Stimulated activated CD8-positive, alpha-beta memory T cell treated with anti-CD3 and anti-CD28 coated beads, Interleukin-7, amount 100 ng/mL, for 4 hours (primary cell): Measurements from ENCODE around the gene CCL28.
A peak's percentile ranks its signal among the peaks of the same experiment; 100 is the strongest.
"Not testable (repeated sequence)": the region's sequence is repeated elsewhere in the genome, so short reads cannot be mapped to it uniquely, and the experiment has no call there.

Source experiments
- DNase-seq, 2 donors: peaks; one replicate each; pipeline ENCODE4 v3.0.0-alpha.2; 2020; ENCODE audit warnings: low read depth in 2 of 2

CCL28 gene

DNA sequence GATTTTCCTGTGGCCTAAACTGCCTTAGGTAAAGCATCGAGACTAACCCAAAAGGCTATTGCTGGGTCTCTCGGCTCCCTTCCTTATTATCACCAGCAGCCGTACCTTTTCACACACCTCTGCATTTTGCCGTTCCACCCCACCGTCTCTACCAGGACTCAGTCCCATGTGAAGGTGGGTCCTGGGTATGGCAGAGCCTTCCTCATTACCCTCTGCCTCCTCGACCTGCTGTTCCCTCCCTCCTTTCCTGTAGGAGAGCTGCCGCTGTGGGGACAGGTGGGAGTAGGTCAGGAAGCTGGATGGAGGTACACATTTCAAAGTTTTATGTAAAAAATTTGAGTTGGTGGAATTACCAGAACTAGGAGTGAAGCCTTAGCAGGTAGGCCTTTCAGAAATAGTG lies 1.8 kb downstream of the CCL28 start:
- DNase-seq: no peak

DNA sequence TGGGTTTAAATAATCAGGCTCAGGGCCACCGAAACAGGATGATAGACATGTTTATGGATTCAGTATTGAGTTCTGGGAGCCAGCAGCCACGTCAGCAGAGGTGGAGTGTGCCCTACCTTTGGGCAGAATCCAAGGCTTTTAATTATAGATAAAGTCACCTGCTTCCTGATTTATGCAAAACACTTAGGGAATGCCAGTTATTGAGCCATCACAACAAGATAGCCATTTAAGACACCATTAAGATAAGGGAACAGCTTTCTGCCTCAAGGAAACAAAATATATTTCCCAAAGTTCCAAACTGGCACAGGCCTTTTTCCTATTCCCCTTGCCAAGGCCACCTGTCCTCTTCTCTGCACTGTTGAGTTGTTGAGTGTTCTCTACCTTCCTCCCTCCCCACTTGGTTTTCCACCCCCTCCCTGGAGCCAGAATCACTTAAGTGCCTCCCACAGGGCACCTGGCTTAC lies 2.4 kb downstream of the CCL28 start:
- DNase-seq: no peak

DNA sequence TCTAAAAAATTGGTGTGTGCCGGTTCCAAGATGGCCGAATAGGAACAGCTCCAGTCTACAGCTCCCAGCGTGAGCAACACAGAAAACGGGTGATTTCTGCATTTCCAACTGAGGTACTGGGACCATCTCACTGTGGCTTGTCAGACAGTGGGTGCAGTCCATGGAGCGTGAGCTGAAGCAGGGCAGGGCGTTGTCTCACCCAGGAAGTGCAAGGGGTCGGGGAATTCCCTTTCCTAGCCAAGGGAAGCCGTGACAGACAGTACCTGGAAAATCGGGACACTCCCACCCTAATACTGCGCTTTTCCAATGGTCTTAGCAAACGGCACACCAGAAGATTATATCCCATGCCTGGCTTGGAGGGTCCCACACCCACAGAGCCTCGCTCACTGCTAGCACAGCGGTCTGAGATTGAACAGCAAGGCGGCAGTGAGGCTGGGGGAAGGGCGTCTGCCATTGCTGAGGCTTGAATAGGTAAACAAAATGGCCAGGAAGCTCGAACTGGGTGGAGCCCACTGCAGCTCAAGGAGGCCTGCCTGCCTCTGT lies 9.6 kb downstream of the CCL28 start:
- not testable (repeated sequence) for DNase-seq

DNA sequence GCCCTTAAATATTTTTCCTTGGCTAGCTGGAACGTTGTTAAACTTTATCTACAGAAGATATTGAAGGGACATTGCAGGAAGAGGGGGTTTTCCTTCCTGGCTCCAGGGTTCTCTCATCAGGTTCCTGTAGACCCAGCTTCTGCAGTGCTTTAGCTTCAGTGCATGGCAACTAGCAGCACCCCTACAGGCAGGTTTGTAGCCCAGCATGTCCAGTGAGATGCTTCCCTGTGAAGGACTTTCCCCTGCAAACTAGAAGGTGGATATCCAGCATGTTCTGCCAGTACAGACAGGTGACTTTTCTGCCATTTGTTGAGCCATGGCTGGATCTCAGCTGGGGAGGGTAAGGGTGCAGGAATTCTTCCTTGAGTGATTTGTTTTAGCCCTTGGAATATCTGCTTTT lies 10.4 kb downstream of the CCL28 start:
- no peak for DNase-seq

DNA sequence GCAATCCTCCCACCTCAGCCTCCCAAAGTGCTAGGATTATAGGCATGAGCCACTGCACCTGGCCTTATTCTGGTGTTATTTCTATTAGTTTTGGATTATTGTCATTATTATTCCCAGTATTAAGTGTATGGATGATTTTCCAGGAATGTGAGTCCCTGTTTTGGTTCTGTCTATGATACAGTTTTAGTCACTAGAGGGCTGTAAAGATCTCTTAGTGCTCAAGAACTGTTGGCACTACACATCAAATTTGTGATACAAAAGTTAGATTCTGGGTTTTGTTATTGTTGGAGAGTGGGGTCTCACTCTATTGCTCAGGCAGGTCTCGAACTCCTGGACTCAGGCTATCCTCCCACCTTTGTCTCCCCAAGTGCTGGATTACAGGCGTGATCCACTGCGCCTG lies 12.1 kb downstream of the CCL28 start:
- DNase-seq: no peak

DNA sequence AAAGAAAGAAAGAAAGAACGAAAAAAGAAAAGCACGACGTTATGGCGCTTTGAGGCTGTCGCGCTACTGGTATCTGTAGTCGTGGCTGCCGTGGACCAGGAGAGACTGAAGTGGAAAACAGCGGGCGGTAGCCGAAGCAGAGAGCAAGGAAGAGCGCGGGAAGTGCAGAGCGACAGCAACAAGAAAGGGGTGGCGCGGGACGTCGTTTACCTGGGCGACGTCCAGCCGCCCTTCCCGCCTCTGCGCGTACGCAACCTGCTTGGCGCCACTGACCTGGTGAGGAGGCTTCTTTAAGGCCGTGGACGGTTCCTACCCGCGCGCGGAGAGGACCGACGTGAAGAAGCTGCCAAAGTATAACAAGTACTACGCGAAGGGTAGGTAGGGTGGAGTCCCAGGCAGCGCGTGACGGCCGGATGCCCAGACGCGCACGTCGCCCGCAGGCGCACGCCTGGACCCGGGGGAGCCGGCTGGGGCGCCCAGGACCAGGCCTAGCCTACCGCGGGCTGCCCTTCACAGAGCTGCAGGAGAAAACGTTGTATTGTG lies 15.4 kb downstream of the CCL28 start:
- DNase-seq: peak; percentile 19 to 57

DNA sequence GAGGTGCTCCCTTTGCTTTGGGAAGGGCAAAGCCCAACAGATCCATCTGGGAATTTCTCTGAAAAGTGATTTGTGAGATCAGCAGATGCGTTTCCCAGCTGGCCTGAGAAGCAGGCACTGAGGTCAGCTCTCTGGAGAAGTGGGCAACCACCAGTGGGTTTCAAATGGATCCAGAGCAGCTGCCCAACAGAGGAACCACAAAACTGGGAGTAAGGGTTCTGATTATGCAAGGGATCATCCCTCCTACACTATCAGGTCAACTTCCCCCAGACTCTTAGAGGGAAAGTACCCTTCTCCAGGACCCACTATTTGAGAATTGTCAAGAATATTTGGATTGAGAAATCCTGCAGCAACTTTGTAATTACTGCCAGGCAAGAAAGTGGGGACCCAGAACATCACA lies 21.7 kb downstream of the CCL28 start:
- DNase-seq: no peak

DNA sequence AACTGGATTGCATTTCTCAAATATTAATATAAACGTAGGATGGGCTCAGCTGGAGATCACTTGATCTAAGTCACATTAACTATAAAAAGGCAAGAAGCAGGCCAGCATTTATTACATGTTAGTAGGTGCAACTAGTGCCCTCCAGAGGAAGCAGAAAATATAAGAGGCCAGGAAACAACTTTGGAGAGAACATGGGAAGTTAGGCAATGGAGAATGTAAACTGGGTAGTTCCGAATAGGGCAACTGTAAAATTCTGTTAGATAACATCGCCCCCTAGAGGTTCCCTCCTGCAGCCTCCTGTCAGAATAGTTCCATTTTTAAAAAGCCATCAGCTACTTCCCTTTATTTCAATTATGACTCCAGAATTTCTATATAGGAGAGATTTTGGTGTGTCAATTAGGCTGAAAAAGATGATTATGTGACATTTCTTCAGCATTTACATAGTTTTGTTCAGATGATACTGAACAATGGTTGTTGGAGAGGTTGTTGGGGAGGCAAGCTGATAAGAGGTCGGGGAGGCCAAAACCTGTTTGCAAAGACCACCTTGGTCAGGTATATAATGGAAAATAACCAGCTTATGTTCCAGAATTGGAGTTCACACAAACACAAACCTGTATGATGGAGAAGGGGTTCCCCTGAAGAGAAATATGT lies 22.4 kb downstream of the CCL28 start:
- peak; percentile 7 to 15 for DNase-seq

DNA sequence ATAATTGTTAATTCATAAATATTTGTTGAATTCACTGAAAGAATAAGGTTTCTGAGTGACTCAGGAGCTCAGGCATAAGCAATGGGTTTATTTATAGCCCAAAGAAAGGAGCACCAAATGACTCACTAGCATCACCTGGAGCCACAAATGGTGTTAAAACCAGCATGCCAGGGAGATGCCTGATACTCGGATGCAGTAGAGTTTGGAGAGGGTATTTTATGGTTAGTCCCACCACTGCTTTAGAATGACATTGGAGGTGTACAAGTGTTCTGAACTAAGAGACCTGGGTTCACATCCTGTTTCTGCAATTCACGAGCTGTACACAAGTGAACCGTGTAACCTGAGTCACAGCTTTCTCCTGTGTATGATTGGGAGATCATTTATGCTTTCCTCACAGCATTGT lies 25.2 kb downstream of the CCL28 start:
- DNase-seq: no peak

DNA sequence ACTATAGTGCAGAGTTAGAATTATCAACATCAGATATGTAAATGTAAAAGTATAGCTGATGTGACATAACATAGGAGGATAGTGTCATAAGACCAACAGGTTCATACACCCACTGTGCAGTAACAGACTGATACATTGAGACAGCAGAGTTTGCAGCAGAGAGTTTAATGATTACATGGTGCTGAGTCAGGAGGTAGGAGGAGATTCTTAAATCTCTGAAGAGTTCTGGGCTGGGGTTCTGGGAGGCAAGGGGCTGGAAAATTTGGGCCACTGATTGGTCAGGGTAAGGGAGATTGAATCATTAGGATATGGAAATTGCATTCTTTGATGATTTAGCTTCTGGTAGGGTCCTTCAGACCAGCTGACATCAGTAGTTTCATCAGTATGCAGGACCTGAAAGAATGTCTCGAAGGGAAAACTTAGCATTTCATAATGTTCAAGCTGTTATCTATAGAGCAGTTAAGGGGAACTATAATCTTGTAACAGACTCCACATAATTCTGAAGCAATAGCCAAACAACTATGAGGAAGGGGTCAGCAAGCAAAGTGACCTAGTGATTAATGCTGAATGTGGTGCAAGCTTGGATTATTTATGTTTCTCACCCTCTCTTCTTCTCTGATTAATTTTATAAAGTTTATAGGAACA lies 35.6 kb downstream of the CCL28 start:
- DNase-seq: no peak

DNA sequence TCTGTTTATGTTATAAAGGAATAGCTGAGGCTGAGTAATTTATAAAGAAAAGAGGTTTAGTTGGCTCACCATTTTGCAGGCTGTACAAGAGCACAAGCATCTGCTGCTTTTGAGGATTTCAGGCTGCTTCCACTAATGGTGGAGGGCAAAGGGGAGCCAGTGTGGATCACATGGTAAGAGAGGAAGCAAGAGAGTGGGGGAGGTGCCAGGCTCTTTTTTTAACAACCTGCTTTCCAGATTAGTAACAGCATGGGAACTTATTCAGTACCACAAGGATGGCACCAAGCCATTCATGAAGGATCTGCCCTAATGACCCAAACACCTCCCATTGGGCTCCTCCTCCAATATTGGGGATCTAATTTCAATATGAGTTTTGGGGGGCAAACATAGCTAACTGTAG lies 40.4 kb downstream of the CCL28 start:
- no peak for DNase-seq

DNA sequence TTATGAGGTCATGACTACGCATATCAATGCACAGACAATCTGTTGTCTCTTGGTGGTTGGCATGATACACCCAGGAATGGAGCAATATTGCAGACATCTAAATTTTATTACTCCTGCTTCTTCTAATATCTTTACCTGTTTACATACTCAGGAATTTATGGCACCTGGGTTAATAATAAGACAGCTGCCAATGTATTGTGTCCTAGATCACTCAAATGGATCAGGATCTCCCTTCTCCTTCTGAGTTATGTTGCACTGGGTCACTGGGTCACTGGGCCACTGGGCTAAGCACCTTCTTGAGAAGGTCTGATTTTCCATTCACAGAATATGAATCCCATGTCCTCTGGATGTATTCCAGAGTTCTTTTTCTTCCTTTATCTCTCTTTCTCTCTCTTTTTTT lies 41.8 kb downstream of the CCL28 start:
- no peak for DNase-seq

DNA sequence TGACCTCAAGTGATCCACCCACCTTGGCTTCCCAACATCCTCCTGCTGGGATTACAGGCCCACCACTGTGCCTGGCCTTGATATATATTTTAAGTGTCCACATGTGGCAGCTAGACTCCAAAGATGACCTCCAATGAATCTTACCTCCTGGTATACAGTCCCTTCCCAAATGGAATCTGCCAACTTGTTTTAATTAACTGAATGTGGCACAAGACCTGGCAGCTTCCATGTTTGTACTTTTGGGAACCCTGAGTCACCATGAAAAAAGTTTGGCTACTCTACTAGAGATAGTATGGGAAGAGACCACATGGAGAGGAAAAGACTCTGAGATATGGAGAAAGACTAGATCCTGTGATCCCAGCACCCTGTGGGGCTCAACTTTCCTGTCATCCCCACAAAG lies 42.5 kb downstream of the CCL28 start:
- DNase-seq: no peak

DNA sequence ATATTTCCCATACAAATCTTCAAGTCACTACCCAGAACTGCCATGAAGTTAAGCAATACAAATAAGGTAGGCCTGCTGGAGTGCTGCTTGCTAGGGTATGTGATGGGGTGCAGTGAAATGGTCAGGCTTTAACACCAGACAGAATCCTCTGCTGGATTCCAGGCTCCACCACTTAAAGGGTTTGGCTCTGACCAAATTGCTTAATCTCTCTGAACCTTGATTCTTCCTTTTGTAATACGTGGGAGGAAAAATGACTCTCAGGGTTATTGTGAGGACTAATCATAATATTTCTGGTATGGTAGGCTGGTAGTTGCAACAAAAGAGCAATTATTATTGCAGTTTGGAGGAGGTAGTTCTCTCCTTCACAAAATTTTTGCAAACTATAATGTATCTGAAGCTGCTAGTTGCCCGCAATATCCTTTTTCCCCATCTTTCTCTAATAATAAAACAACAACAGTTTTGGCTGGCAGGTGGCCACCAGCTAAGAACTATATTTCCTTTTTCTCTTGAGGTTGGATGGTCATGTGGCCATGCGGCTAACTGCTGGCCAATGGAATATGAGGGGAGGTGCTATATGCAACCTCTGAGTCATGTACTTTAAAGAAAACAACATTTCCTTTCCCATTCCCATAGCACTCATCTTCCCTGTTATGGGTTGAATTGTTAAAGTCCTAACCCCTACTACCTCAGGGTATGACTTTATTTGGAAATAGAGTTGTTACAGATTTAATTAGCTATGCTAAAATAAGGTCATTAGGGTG lies 44.1 kb downstream of the CCL28 start:
- no peak for DNase-seq

DNA sequence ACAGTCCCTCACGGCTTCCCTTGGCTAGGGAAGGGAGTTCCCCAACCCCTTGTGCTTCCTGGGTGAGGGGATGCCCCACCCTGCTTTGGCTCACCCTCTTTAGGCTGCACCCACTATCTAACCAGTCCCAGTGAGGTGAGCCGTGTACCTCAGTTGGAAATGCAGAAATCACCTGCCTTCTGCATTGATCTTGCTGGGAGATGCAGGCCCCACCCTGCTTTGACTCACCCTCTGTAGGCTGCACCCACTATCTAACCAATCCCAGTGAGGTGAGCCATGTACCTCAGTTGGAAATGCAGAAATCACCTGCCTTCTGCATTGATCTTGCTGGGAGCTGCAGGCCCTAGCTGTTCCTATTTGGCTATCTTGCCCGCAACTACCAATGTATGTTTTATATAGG lies 44.7 kb downstream of the CCL28 start:
- no peak for DNase-seq

DNA sequence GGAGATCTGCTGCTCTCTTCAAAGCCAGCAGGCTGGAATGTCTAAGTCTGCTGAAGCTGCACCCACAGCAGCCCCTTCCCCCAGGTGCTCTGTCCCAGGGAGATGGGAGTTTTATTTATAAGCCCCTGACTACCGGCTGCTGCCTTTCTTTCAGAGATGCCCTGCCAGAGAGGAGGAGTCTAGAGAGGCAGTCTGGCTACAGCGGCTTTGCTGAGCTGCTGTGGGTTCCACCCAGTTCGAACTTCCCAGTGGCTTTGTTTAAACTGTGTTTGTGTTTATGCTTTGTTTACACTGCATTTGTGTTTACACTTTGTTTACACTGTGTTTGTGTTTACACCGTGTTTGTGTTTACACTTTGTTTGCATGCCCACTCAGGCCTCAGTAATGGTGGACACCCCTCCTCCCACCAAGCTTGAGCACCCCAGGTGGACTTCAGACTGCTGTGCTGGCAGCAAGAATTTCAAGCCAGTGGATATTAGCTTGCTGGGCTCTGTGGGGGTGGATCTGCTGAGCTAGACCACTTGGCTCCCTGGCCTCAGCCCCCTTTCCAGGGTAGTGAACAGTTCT lies 45.4 kb downstream of the CCL28 start:
- DNase-seq: not testable (repeated sequence)

DNA sequence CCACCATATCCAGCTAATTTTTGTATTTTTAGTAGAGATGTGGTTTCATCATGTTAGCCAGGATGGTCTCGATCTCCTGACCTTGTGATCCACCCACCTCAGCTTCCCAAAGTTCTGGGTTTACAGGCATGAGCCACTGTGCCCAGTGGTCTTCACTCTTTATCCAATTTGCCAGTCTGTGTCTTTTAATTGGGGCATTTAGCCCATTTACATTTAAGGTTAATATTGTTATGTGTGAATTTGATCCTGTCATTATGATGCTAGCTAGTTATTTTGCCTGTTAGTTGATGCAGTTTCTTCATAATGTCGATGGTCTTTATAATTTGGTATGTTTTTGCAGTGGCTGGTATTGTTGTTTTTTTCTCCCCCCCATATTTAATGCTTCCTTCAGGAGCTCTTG lies 47.0 kb downstream of the CCL28 start:
- DNase-seq: not testable (repeated sequence)

DNA sequence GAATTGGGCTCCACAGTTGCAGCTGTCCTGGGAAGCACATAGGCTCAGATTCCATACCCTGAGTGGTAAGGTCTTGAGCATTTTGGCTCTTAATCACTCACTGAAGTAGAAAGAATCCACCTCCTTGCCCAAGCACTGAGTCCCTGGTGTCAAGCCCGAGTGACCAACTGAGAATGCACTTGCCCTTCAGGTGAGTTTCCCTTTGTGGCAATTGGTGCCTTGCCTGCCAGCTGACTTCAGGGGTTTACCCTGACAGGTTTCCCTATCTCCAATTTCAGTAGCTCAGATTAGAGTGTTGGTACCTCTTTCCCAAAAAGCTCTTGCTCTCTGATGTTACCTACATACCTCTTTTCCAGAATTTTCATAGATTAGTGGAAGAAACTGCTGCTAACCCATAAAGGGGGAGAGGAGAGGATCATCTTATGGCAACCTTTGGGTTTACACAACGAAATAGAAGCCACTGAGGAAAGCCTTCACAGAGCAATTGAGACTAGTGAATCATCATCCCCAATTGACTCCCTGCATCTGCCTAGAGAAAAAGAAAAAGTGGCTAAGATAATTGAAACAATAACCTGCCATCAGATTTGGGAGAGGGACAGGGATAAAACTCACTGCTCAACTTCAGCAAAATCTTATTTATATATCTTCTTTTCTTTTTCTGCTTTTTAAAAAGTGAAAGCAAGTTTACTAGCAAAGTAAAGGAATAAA lies 48.6 kb downstream of the CCL28 start:
- DNase-seq: no peak

DNA sequence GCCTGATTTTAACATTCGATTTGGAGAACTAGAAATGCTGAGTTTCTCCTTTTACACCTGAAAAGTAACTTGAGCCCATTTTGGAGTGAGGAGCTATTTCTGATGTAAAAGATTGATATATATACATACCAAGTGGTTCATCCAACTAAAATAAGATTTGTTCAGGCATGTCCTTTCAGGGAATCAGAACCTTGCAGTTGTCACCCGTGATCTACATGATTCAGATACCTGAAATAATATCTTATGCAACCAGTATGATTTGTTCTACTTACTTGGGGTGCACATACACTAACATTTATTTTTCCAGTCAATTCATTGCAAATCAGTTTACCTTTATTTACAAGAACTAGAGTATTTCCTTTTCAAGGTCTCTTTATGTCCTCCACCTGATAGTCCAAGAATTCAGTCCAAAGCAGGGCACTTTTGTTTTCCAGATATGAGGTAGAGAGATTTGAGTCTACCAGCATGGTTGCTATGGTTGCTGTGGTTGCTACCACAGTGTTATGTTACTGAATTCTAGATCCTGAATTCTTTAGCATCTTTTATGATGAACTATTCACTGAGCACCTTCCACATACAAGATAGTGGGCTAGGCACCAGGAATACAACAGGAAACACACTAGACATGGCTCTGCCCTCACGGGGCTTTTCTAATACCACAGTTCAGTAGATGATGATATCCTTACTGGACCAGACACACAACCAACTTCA lies 49.3 kb downstream of the CCL28 start:
- no peak for DNase-seq

DNA sequence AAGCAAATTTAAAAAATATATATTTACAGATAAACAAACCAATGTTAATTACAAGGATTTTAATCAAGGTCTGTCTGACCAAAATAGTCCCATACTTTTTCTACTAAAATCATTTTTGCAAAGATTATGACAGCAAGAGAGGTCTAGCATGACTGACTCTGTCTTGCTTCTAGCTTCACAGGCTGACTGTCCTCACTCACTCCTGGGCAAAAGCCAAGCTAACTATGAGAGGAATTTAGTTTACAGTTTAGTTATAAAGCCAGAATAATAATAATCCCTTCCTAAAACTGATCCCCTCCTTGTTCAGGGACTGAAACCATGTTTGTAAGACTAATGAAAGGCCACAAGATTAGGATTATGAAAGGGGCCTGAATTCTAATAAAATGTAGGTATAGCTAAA lies 53.5 kb downstream of the CCL28 start:
- no peak for DNase-seq

DNA sequence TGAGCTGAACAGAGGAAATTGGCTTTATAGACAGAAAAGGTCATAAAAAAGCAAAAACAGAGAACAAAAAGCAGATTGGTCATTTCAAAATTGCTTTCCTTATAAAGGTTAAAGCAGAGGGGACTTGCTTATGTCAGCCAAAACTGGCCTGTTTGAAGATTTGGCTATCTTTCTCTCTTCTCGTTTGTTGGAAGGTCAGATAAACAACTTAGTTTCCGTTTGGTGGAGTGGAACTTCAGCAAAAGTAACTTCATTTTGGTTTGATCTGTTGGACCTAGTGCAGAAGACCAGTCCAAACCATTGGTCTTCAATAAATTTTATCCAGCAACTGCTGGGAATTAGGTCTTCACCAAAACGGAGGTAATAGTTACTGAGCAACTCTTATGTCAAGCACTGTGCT lies 53.9 kb downstream of the CCL28 start:
- DNase-seq: no peak
